Keratinocyte (primary cell): ENCODE data around the gene CGNL1. TPM values are rescaled to one million over a fixed set of nuclear protein-coding genes. Genes with fewer than 3 reads are reported as not detected.

Experiments
- DNase-seq: peaks from one replicate; pipeline ENCODE4 v3.0.0-alpha.2; 2011; ENCODE audit warnings: low read depth, missing footprints, low spot score
- FAIRE-seq: peaks from 2 replicates; lab custom pipeline; 2011; peaks lifted over from hg19 to GRCh38; lab: Jason Lieb, UNC
- H2AFZ ChIP-seq: 2 replicates; pipeline ENCODE4 v1.6.0; 2012; ENCODE audit warnings: low read length, control low read depth, inconsistent platforms; ENCODE audit not compliant: control insufficient read depth
- H3K27ac ChIP-seq: 2 replicates; pipeline ENCODE4 v1.5.1; 2011; ENCODE audit warnings: low read length; ENCODE audit not compliant: control insufficient read depth, insufficient read depth
- H3K27me3 ChIP-seq: 3 replicates; pipeline ENCODE4 v1.6.0; 2011; ENCODE audit warnings: low read length; ENCODE audit not compliant: control insufficient read depth, insufficient read depth; ENCODE audit errors: extremely low read depth
- H3K36me3 ChIP-seq, 2 experiments: 2 replicates in 1 of 2; 3 replicates in 1 of 2; pipeline ENCODE4 v1.5.1; 2011; ENCODE audit warnings: low read length in 2 of 2, mild to moderate bottlenecking in 1 of 2; ENCODE audit not compliant: control insufficient read depth in 2 of 2, insufficient read depth in 2 of 2; ENCODE audit errors: extremely low read depth in 1 of 2
- H3K4me1 ChIP-seq: 3 replicates; pipeline ENCODE4 v1.5.1; 2011; ENCODE audit warnings: low read length; ENCODE audit not compliant: control insufficient read depth, insufficient read depth; ENCODE audit errors: extremely low read depth
- H3K4me2 ChIP-seq: 3 replicates; pipeline ENCODE4 v1.6.0; 2011; ENCODE audit warnings: low read depth, low read length; ENCODE audit not compliant: control insufficient read depth, insufficient read depth; ENCODE audit errors: extremely low read depth
- H3K4me3 ChIP-seq, 3 experiments: fragments of 200-600 bp in 1 of 3; sonication (generic) in 1 of 3; 2 replicates in 2 of 3; 3 replicates in 1 of 3; pipeline ENCODE4 v1.5.1; 2011 to 2016; ENCODE audit warnings: low read length in 3 of 3, mild to moderate bottlenecking in 3 of 3, control low read depth in 2 of 3, inconsistent platforms in 1 of 3, low read depth in 1 of 3, mixed read lengths in 1 of 3, mixed run types in 1 of 3, moderate library complexity in 1 of 3; ENCODE audit not compliant: control insufficient read depth in 2 of 3, insufficient read depth in 2 of 3; ENCODE audit errors: extremely low read depth in 1 of 3
- H3K79me2 ChIP-seq: 2 replicates; pipeline ENCODE4 v1.6.0; 2012; ENCODE audit warnings: low read length; ENCODE audit not compliant: control insufficient read depth, insufficient read depth
- H3K9ac ChIP-seq: 3 replicates; pipeline ENCODE4 v1.6.0; 2011; ENCODE audit warnings: low read length; ENCODE audit not compliant: control insufficient read depth, insufficient read depth; ENCODE audit errors: extremely low read depth
- H3K9me1 ChIP-seq: 3 replicates; pipeline ENCODE4 v1.6.0; 2011; ENCODE audit warnings: low read length; ENCODE audit not compliant: control insufficient read depth, insufficient read depth; ENCODE audit errors: extremely low read depth
- H3K9me3 ChIP-seq: 2 replicates; pipeline ENCODE4 v1.5.1; 2012; ENCODE audit warnings: low read depth, low read length; ENCODE audit not compliant: control insufficient read depth
- H4K20me1 ChIP-seq: 3 replicates; pipeline ENCODE4 v1.6.0; 2011; ENCODE audit warnings: low read length; ENCODE audit not compliant: control insufficient read depth, insufficient read depth; ENCODE audit errors: extremely low read depth
- EZH2 ChIP-seq: IDR thresholded peaks from one replicate; pipeline ENCODE4 v1.6.1; 2012; ENCODE audit warnings: inconsistent platforms, mild to moderate bottlenecking, low read length, moderate library complexity
- dilution Hi-C: fragments of 300-500 bp; cut with MboI; formaldehyde crosslinking; loops from one replicate; pipeline ENCODE4 v1.7.0; 2020; ENCODE audit warnings: low sequenced_read_pairs; ENCODE audit not compliant: extremely low pct_ligation_motif_present
- polyA plus RNA-seq, 5 experiments: library from polyadenylated mRNA; depleted of rRNA in 3 of 5; stranded (reverse) in 3 of 5; stranded (forward) in 1 of 5; unstranded in 1 of 5; fragments of >200 nt; gene quantifications; 1 replicate in 1 of 5; 2 replicates in 3 of 5; 3 replicates in 1 of 5; pipeline versions ENCODE4 v1.2.1 to v1.2.3, GENCODE V29; 2011 to 2012; ENCODE audit warnings: missing spikeins in 2 of 5, low read depth in 1 of 5, low replicate concordance in 1 of 5
- TF ChIP-seq, protein P1 (sequence below), 3 experiments: IDR thresholded peaks in 1 of 3; conservative IDR thresholded peaks in 1 of 3; optimal IDR thresholded peaks in 1 of 3; 2 replicates in 2 of 3; 3 replicates in 1 of 3; pipeline versions ENCODE3 to v1.5.1; 2011; ENCODE audit warnings: low read length in 3 of 3, mild to moderate bottlenecking in 3 of 3, moderate library complexity in 2 of 3, control low read depth in 1 of 3, inconsistent platforms in 1 of 3; ENCODE audit not compliant: insufficient read depth in 2 of 3; ENCODE audit errors: extremely low read depth in 1 of 3

Gene CGNL1
- polyA plus RNA-seq, 1 donor (not counting 4 experiments of a cell fraction or from before 2014, with no cell fraction given) = 0.05 TPM

GRCh38 chr15:57327985-57328471 lies 48.3 kb upstream of the CGNL1 start:
- H3K9me3 ChIP-seq = no peaks in the 10 kb centered on the region
- no peaks in the 10 kb centered on the region for H3K9me1 ChIP-seq
- TF ChIP-seq, protein P1, sequence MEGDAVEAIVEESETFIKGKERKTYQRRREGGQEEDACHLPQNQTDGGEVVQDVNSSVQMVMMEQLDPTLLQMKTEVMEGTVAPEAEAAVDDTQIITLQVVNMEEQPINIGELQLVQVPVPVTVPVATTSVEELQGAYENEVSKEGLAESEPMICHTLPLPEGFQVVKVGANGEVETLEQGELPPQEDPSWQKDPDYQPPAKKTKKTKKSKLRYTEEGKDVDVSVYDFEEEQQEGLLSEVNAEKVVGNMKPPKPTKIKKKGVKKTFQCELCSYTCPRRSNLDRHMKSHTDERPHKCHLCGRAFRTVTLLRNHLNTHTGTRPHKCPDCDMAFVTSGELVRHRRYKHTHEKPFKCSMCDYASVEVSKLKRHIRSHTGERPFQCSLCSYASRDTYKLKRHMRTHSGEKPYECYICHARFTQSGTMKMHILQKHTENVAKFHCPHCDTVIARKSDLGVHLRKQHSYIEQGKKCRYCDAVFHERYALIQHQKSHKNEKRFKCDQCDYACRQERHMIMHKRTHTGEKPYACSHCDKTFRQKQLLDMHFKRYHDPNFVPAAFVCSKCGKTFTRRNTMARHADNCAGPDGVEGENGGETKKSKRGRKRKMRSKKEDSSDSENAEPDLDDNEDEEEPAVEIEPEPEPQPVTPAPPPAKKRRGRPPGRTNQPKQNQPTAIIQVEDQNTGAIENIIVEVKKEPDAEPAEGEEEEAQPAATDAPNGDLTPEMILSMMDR (optimal IDR thresholded peaks at IDR 0.05 in 1 of 3, IDR thresholded peaks at IDR 0.05 in 1 of 3, conservative IDR thresholded peaks at IDR 0.05 in 1 of 3; ENCODE audit: extremely low read depth in 1 of 3, insufficient read depth in 2 of 3, low read length in 3 of 3) = no peak
- no peak for TF ChIP-seq EZH2
- H4K20me1 ChIP-seq = no peaks in the 10 kb centered on the region
- H3K9ac ChIP-seq = no peak overlapping the region
- DNase-seq = no peak
- FAIRE-seq = no peak
- no peak overlapping the region for H3K27ac ChIP-seq
- no peak overlapping the region for H3K4me3 ChIP-seq
- H2AFZ ChIP-seq = no peak overlapping the region
- no peaks in the 10 kb centered on the region for H3K79me2 ChIP-seq
- no peaks in the 10 kb centered on the region for H3K36me3 ChIP-seq
- peaks cover 6% of the 10 kb centered on the region for H3K4me1 ChIP-seq
- H3K27me3 ChIP-seq = peaks cover 21% of the 10 kb centered on the region
- H3K4me2 ChIP-seq = no peak overlapping the region
- dilution Hi-C loops = loop anchor here (25.0 kb wide), 1 partner anchor 209 kb away; no protein-coding TSS in a partner anchor

- no peak overlapping the region for H3K27ac ChIP-seq
Measured at GRCh38 chr15:57328479-57328878, 47.8 kb upstream of the CGNL1 start.

More at GRCh38 chr15:57328479-57328878, 47.8 kb upstream of the CGNL1 start:
- DNase-seq (no peak), FAIRE-seq (no peak)
- no peaks in the 10 kb centered on the region for H3K79me2 ChIP-seq
- H3K9me3 ChIP-seq = no peaks in the 10 kb centered on the region
- H3K4me3 ChIP-seq = no peak overlapping the region
- no peaks in the 10 kb centered on the region for H4K20me1 ChIP-seq
- peaks cover 21% of the 10 kb centered on the region for H3K27me3 ChIP-seq
- peaks cover 6% of the 10 kb centered on the region for H3K4me1 ChIP-seq
- no peaks in the 10 kb centered on the region for H3K9me1 ChIP-seq
- no peak overlapping the region for H3K4me2 ChIP-seq
- H2AFZ ChIP-seq = no peak overlapping the region
- no peaks in the 10 kb centered on the region for H3K36me3 ChIP-seq
- no peak overlapping the region for H3K9ac ChIP-seq
- dilution Hi-C loops = loop anchor here (25.0 kb wide), 1 partner anchor 209 kb away; no protein-coding TSS in a partner anchor
- no peak for TF ChIP-seq EZH2
- TF ChIP-seq, protein P1 (optimal IDR thresholded peaks at IDR 0.05 in 1 of 3, IDR thresholded peaks at IDR 0.05 in 1 of 3, conservative IDR thresholded peaks at IDR 0.05 in 1 of 3; ENCODE audit: extremely low read depth in 1 of 3, insufficient read depth in 2 of 3, low read length in 3 of 3) = no peak
